ENCODE results near the gene GSTM4.
"Not testable (repeated sequence)": the region's sequence is repeated elsewhere in the genome, so short reads cannot be mapped to it uniquely, and the experiment has no call there.

The GSTM4 gene

GRCh38 chr1:109676683-109677381 is 20.9 kb downstream of the GSTM4 start:
- not testable (repeated sequence) for H3K9ac ChIP-seq (ENCODE audit: low read depth, low read length); H3K27me3 ChIP-seq (ENCODE audit: control insufficient read depth, insufficient read depth, low read length); H3K9me3 ChIP-seq (replicated peaks; ENCODE audit: low read length); H3K4me2 ChIP-seq (ENCODE audit: low read length); H3K36me3 ChIP-seq (ENCODE audit: insufficient read depth, low read length); H3K4me1 ChIP-seq (ENCODE audit: control insufficient read depth, insufficient read depth, low read length); H3K4me3 ChIP-seq (ENCODE audit: low read length)

- Histone ChIP-seq H3K27me3 (ENCODE audit: control insufficient read depth, insufficient read depth, low read length) (no peaks in the 10 kb centered on the region), H3K4me1 (ENCODE audit: control insufficient read depth, insufficient read depth, low read length) (no peaks in the 10 kb centered on the region), H3K4me2 (ENCODE audit: low read length) (no peak overlapping the region), H3K4me3 (ENCODE audit: low read length) (no peak overlapping the region), H3K9me3 (replicated peaks; ENCODE audit: low read length) (no peaks in the 10 kb centered on the region), H3K36me3 (ENCODE audit: insufficient read depth, low read length) (no peaks in the 10 kb centered on the region), H3K9ac (ENCODE audit: low read depth, low read length) (no peak overlapping the region)
These were observed 21.6 kb downstream of the GSTM4 start for GRCh38 chr1:109677459-109677858.

GRCh38 chr1:109678637-109679036 is 22.7 kb downstream of the GSTM4 start:
- not testable (repeated sequence) for H3K4me3 ChIP-seq (ENCODE audit: low read length); H3K4me2 ChIP-seq (ENCODE audit: low read length); H3K4me1 ChIP-seq (ENCODE audit: control insufficient read depth, insufficient read depth, low read length); H3K27me3 ChIP-seq (ENCODE audit: control insufficient read depth, insufficient read depth, low read length); H3K9me3 ChIP-seq (replicated peaks; ENCODE audit: low read length); H3K36me3 ChIP-seq (ENCODE audit: insufficient read depth, low read length); H3K9ac ChIP-seq (ENCODE audit: low read depth, low read length)

GRCh38 chr1:109684777-109685176 is 28.9 kb downstream of the GSTM4 start:
- not testable (repeated sequence) for H3K4me3 ChIP-seq (ENCODE audit: low read length); H3K9ac ChIP-seq (ENCODE audit: low read depth, low read length); H3K4me1 ChIP-seq (ENCODE audit: control insufficient read depth, insufficient read depth, low read length); H3K36me3 ChIP-seq (ENCODE audit: insufficient read depth, low read length); H3K4me2 ChIP-seq (ENCODE audit: low read length); H3K9me3 ChIP-seq (replicated peaks; ENCODE audit: low read length); H3K27me3 ChIP-seq (ENCODE audit: control insufficient read depth, insufficient read depth, low read length)

- not testable (repeated sequence) for H3K9me3 ChIP-seq (replicated peaks; ENCODE audit: low read length); H3K27me3 ChIP-seq (ENCODE audit: control insufficient read depth, insufficient read depth, low read length); H3K4me2 ChIP-seq (ENCODE audit: low read length); H3K9ac ChIP-seq (ENCODE audit: low read depth, low read length); H3K4me1 ChIP-seq (ENCODE audit: control insufficient read depth, insufficient read depth, low read length); H3K4me3 ChIP-seq (ENCODE audit: low read length); H3K36me3 ChIP-seq (ENCODE audit: insufficient read depth, low read length)
These were observed 29.5 kb downstream of the GSTM4 start for GRCh38 chr1:109685399-109685798.

GRCh38 chr1:109685890-109686289 is 30.0 kb downstream of the GSTM4 start:
- H3K4me1 ChIP-seq (ENCODE audit: control insufficient read depth, insufficient read depth, low read length); H3K36me3 ChIP-seq (ENCODE audit: insufficient read depth, low read length); H3K4me2 ChIP-seq (ENCODE audit: low read length); H3K9ac ChIP-seq (ENCODE audit: low read depth, low read length); H3K9me3 ChIP-seq (replicated peaks; ENCODE audit: low read length); H3K27me3 ChIP-seq (ENCODE audit: control insufficient read depth, insufficient read depth, low read length); H3K4me3 ChIP-seq (ENCODE audit: low read length): not testable (repeated sequence)

- Histone ChIP-seq H3K4me2 (ENCODE audit: low read length) (peak overlapping the region; percentile 77), H3K9ac (ENCODE audit: low read depth, low read length) (peak overlapping the region; percentile 86), H3K4me3 (ENCODE audit: low read length) (peak overlapping the region; percentile 80)
- H3K4me1 ChIP-seq (ENCODE audit: control insufficient read depth, insufficient read depth, low read length); H3K36me3 ChIP-seq (ENCODE audit: insufficient read depth, low read length); H3K9me3 ChIP-seq (replicated peaks; ENCODE audit: low read length); H3K27me3 ChIP-seq (ENCODE audit: control insufficient read depth, insufficient read depth, low read length): not testable (repeated sequence)
These were observed 31.2 kb downstream of the GSTM4 start for GRCh38 chr1:109687109-109687508.

GRCh38 chr1:109687641-109688499 is 32.0 kb downstream of the GSTM4 start, which contains the start of gene GSTM1:
TSS of gene GSTM1 (plus strand) at chr1:109687817. CDS start at chr1:109687874, 57 bp downstream.
- Histone ChIP-seq H3K27me3 (ENCODE audit: control insufficient read depth, insufficient read depth, low read length) (no peaks in the 10 kb centered on the region), H3K9ac (ENCODE audit: low read depth, low read length) (peak within 1 kb of the TSS; percentile 86), H3K4me2 (ENCODE audit: low read length) (peak within 1 kb of the TSS; percentile 77), H3K36me3 (ENCODE audit: insufficient read depth, low read length) (no peaks in the 10 kb centered on the region), H3K4me1 (ENCODE audit: control insufficient read depth, insufficient read depth, low read length) (no peaks in the 10 kb centered on the region), H3K9me3 (replicated peaks; ENCODE audit: low read length) (no peaks in the 10 kb centered on the region), H3K4me3 (ENCODE audit: low read length) (peak within 1 kb of the TSS; percentile 80)

GRCh38 chr1:109689844-109690405 is 34.0 kb downstream of the GSTM4 start:
- Histone ChIP-seq H3K27me3 (ENCODE audit: control insufficient read depth, insufficient read depth, low read length) (no peaks in the 10 kb centered on the region), H3K4me1 (ENCODE audit: control insufficient read depth, insufficient read depth, low read length) (no peaks in the 10 kb centered on the region), H3K4me2 (ENCODE audit: low read length) (no peak overlapping the region), H3K9ac (ENCODE audit: low read depth, low read length) (no peak overlapping the region), H3K9me3 (replicated peaks; ENCODE audit: low read length) (no peaks in the 10 kb centered on the region), H3K4me3 (ENCODE audit: low read length) (no peak overlapping the region), H3K36me3 (ENCODE audit: insufficient read depth, low read length) (no peaks in the 10 kb centered on the region)

- no peaks in the 10 kb centered on the region for H3K36me3 ChIP-seq (ENCODE audit: insufficient read depth, low read length)
- no peak overlapping the region for H3K4me3 ChIP-seq (ENCODE audit: low read length)
- no peak overlapping the region for H3K4me2 ChIP-seq (ENCODE audit: low read length)
- H3K4me1 ChIP-seq (ENCODE audit: control insufficient read depth, insufficient read depth, low read length): no peaks in the 10 kb centered on the region
- H3K9me3 ChIP-seq (replicated peaks; ENCODE audit: low read length): no peaks in the 10 kb centered on the region
- no peak overlapping the region for H3K9ac ChIP-seq (ENCODE audit: low read depth, low read length)
- no peaks in the 10 kb centered on the region for H3K27me3 ChIP-seq (ENCODE audit: control insufficient read depth, insufficient read depth, low read length)
These were observed 35.9 kb downstream of the GSTM4 start for GRCh38 chr1:109691759-109692158.

GRCh38 chr1:109694400-109694799 is 38.5 kb downstream of the GSTM4 start:
- not testable (repeated sequence) for H3K9ac ChIP-seq (ENCODE audit: low read depth, low read length); H3K4me1 ChIP-seq (ENCODE audit: control insufficient read depth, insufficient read depth, low read length); H3K27me3 ChIP-seq (ENCODE audit: control insufficient read depth, insufficient read depth, low read length); H3K36me3 ChIP-seq (ENCODE audit: insufficient read depth, low read length); H3K4me3 ChIP-seq (ENCODE audit: low read length); H3K9me3 ChIP-seq (replicated peaks; ENCODE audit: low read length); H3K4me2 ChIP-seq (ENCODE audit: low read length)
